Spleen (tissue), 11 donors: Measurements from ENCODE around the gene PLRG1. TPM values are rescaled to one million over a fixed set of nuclear protein-coding genes. Genes with fewer than 3 reads are reported as not detected.

Experiments used
- DNase-seq: peaks from one replicate; pipeline ENCODE4 v3.0.0-alpha.2; 2020
- H3K27ac ChIP-seq, 8 donors: fragments of 200-600 bp; sonication (generic) in 7 of 8; 1 replicate in 4 of 8; 2 replicates in 4 of 8; pipeline versions ENCODE4 v1.5.0 to v1.8.0; 2016 to 2021; ENCODE audit warnings: inconsistent platforms in 4 of 8, mild to moderate bottlenecking in 4 of 8, moderate library complexity in 1 of 8
- H3K27me3 ChIP-seq, 7 donors: fragments of 200-600 bp; sonication (generic) in 6 of 7; replicated peaks in 1 of 7; 1 replicate in 4 of 7; 2 replicates in 3 of 7; pipeline versions ENCODE4 v1.5.0 to v1.8.0; 2016 to 2021; ENCODE audit warnings: inconsistent platforms in 3 of 7, mild to moderate bottlenecking in 1 of 7
- H3K36me3 ChIP-seq, 6 donors: fragments of 200-600 bp; sonication (generic) in 5 of 6; 1 replicate in 4 of 6; 2 replicates in 2 of 6; pipeline versions ENCODE4 v1.5.0 to v1.8.0; 2016 to 2021; ENCODE audit warnings: inconsistent platforms in 2 of 6
- H3K4me1 ChIP-seq, 6 donors: fragments of 200-600 bp; sonication (generic) in 5 of 6; 1 replicate in 3 of 6; 2 replicates in 3 of 6; pipeline versions ENCODE4 v1.5.0 to v1.8.0; 2016 to 2021; ENCODE audit warnings: inconsistent platforms in 3 of 6
- H3K4me3 ChIP-seq, 8 donors: fragments of 200-600 bp; sonication (generic) in 7 of 8; 1 replicate in 4 of 8; 2 replicates in 4 of 8; pipeline versions ENCODE4 v1.5.0 to v1.8.0; 2016 to 2021; ENCODE audit warnings: inconsistent platforms in 4 of 8, mild to moderate bottlenecking in 4 of 8, moderate library complexity in 2 of 8
- H3K9me3 ChIP-seq, 8 donors: fragments of 200-600 bp; sonication (generic) in 7 of 8; 1 replicate in 4 of 8; 2 replicates in 4 of 8; pipeline versions ENCODE4 v1.5.0 to v1.8.0; 2016 to 2021; ENCODE audit warnings: inconsistent platforms in 4 of 8
- CTCF ChIP-seq, 11 experiments: fragments of 200-600 bp in 7 of 11; fragments of 450-650 bp in 4 of 11; sonication (generic) in 4 of 11; IDR thresholded peaks in 8 of 11; conservative IDR thresholded peaks in 3 of 11; 1 replicate in 7 of 11; 2 replicates in 4 of 11; pipeline versions ENCODE4 v1.4.0 to v1.8.0; 2016 to 2021; ENCODE audit warnings: antibody characterized with exemption in 11 of 11, inconsistent platforms in 4 of 11, mild to moderate bottlenecking in 1 of 11
- POLR2A ChIP-seq, 3 donors: fragments of 450-650 bp; IDR thresholded peaks; one replicate each; pipeline ENCODE4 v1.5.1; 2017; ENCODE audit warnings: antibody characterized with exemption in 3 of 3, mild to moderate bottlenecking in 1 of 3
- POLR2AphosphoS5 ChIP-seq, 3 donors: sonication (generic); formaldehyde crosslinking; IDR thresholded peaks; one replicate each; pipeline ENCODE4 v1.5.1; 2017; ENCODE audit warnings: antibody characterized with exemption in 3 of 3
- WGBS, 5 donors: extraction: QIAGEN DNeasy Blood & Tissue Kit in 3 of 5; methylation state at CpG; one replicate each; pipeline versions ENCODE4 v1.1.5 to v1.1.7; 2013 to 2018; 5-methylcytosine and 5-hydroxymethylcytosine counted together
- intact Hi-C: fragments of 100-400 bp; cut with DNase I; formaldehyde crosslinking; loops from one replicate; pipeline ENCODE4 v1.15.0; 2023; ENCODE audit warnings: low total_unique reads
- polyA plus RNA-seq, 3 donors: library from polyadenylated mRNA; stranded (reverse); fragments of 200-250 nt; gene quantifications; one replicate each; pipeline ENCODE4 v1.2.1, GENCODE V29; 2013
- small RNA-seq, 4 donors: library from RNA; depleted of rRNA; stranded (forward); fragments of <200 nt; gene quantifications; one replicate each; pipeline ENCODE3, GENCODE V24; 2016
- total RNA-seq, 7 donors: library from RNA; depleted of rRNA in 3 of 7; stranded (reverse); fragments of >200 nt in 3 of 7; fragmentation: NEBNext Ultra II Directional in 4 of 7; extraction: Animal tissue kit (Norgen Biotek cat#: 25700) in 4 of 7; gene quantifications; one replicate each; pipeline versions ENCODE4 v1.1.0 to v1.2.1, GENCODE V29; 2016 to 2021
- donor health status: healthy with polysubstance abuse.
- donor health status: DM: no; HTN: no; CAD: no; lungs with moderate emphysema.
- donor health status: DM: no; HTN: no; CAD: no.
- donor health status: Bipolar disorder and iron deficiency.
- donor health status: healthy.
- donor health status: DM: no; HTN: no; CAD: no.
- donor health status: DM: yes; HTN: yes; CAD: no.

The PLRG1 gene
- total and polyA plus RNA-seq, 10 donors, result 37.8 to 66.2 (median 48.0) TPM

GRCh38 chr4:154489558-154490233, 60.5 kb downstream of the PLRG1 start:
- 47 to 71% (median 56%) methylated on average over 20 to 56 of the region's 56 CpGs for WGBS, 5 donors

GRCh38 chr4:154487145-154487544, 63.1 kb downstream of the PLRG1 start:
- H3K36me3 ChIP-seq, result no peaks in the 10 kb centered on the region
- no peak overlapping the region for H3K27ac ChIP-seq
- intact Hi-C loops, result no loop called here
- H3K9me3 ChIP-seq, result no peaks in the 10 kb centered on the region
- no peak for TF ChIP-seq CTCF (IDR thresholded peaks at IDR 0.05 in 8 of 11, conservative IDR thresholded peaks at IDR 0.05 in 3 of 11)
- no peak overlapping the region for H3K4me3 ChIP-seq
- H3K4me1 ChIP-seq, result peaks cover 7 to 29% (median 22%) of the 10 kb centered on the region in 6 donors
- peaks cover 3 to 57% (median 32%) of the 10 kb centered on the region in 7 donors for H3K27me3 ChIP-seq
- WGBS, 5 donors, result 73 to 88% (median 82%) methylated on average over 4 of the region's 4 CpGs
- DNase-seq, result no peak

More at GRCh38 chr4:154489558-154490233, 60.5 kb downstream of the PLRG1 start:
- Histone ChIP-seq H3K4me3 (peak overlapping the region in 3 of 8 donors; percentile 42 to 72 (median 43)), H3K27me3 (peaks cover 10 to 75% (median 43%) of the 10 kb centered on the region in 7 donors), H3K4me1 (peaks cover 11 to 37% (median 25%) of the 10 kb centered on the region in 6 donors), H3K36me3 (no peaks in the 10 kb centered on the region), H3K27ac (no peak overlapping the region), H3K9me3 (no peaks in the 10 kb centered on the region)
- intact Hi-C loops, result no loop called here
- peak; percentile 71 for DNase-seq
- no peak for TF ChIP-seq CTCF (IDR thresholded peaks at IDR 0.05 in 8 of 11, conservative IDR thresholded peaks at IDR 0.05 in 3 of 11)
- no peak for TF ChIP-seq POLR2AphosphoS5 (IDR thresholded peaks at IDR 0.05)
- TF ChIP-seq POLR2A (IDR thresholded peaks at IDR 0.05), result no peak

- no peaks in the 10 kb centered on the region for H3K9me3 ChIP-seq
- DNase-seq, result no peak
- no peak for TF ChIP-seq POLR2A (IDR thresholded peaks at IDR 0.05)
- no peak for TF ChIP-seq POLR2AphosphoS5 (IDR thresholded peaks at IDR 0.05)
- TF ChIP-seq CTCF (IDR thresholded peaks at IDR 0.05 in 8 of 11, conservative IDR thresholded peaks at IDR 0.05 in 3 of 11), result no peak
- peaks cover 0 to 38% (median 13%) of the 10 kb centered on the region in 7 donors for H3K27me3 ChIP-seq
- no peak overlapping the region for H3K4me3 ChIP-seq
- H3K27ac ChIP-seq, result no peak overlapping the region
- peaks cover 0 to 10% (median 3%) of the 10 kb centered on the region in 6 donors for H3K4me1 ChIP-seq
- intact Hi-C loops, result no loop called here
- no peaks in the 10 kb centered on the region for H3K36me3 ChIP-seq
- 26 to 43% (median 29%) methylated on average over 4 of the region's 4 CpGs for WGBS, 5 donors
Measured at GRCh38 chr4:154485127-154485773, 65.0 kb downstream of the PLRG1 start.

Small RNAs within 50 kb of the gene (small RNA-seq; reads per million reads assigned to genes)
- 0 reads per million in 4 donors for gene RNU6-1285P

Other genes with a start within 250 kb of the PLRG1 start
- under 1 TPM in 6 of 7 donors, not detected in 1; under 0.01 to 0.55 (median 0.21) TPM for gene DCHS2, start 58.6 kb downstream of the PLRG1 start, total RNA-seq
- under 1 TPM; under 0.01 to 0.02 (median under 0.01) TPM for gene DCHS2, start 58.6 kb downstream of the PLRG1 start, polyA plus RNA-seq
- 1 to 10 TPM in 1 of 7 donors, not detected in 6; 2.3 TPM for gene FGB, start 12.6 kb upstream of the PLRG1 start, total RNA-seq
- gene FGB, start 12.6 kb upstream of the PLRG1 start, polyA plus RNA-seq, result under 1 TPM in 1 of 3 donors, not detected in 2; 0.74 TPM
- 1 to 10 TPM in 1 of 7 donors, not detected in 6; 2.8 TPM for gene FGA, start 40.3 kb upstream of the PLRG1 start, total RNA-seq
- under 1 TPM in 2 of 3 donors, not detected in 1; 0.06 to 0.11 TPM for gene FGA, start 40.3 kb upstream of the PLRG1 start, polyA plus RNA-seq
- 1 to 10 TPM in 1 of 7 donors, not detected in 6; 1.8 TPM for gene FGG, start 62.3 kb upstream of the PLRG1 start, total RNA-seq
- under 1 TPM; 0.06 to 0.59 (median 0.11) TPM for gene FGG, start 62.3 kb upstream of the PLRG1 start, polyA plus RNA-seq
- gene LRAT, start 193.6 kb upstream of the PLRG1 start, total RNA-seq, result not detected
- gene LRAT, start 193.6 kb upstream of the PLRG1 start, polyA plus RNA-seq, result under 1 TPM in 2 of 3 donors, not detected in 1; 0.02 to 0.03 TPM
- gene RBM46, start 230.9 kb upstream of the PLRG1 start, total RNA-seq, result not detected
- gene RBM46, start 230.9 kb upstream of the PLRG1 start, polyA plus RNA-seq, result under 1 TPM in 1 of 3 donors, not detected in 2; 0.04 TPM